Suprapubic skin (tissue), 4 donors: Measurements from ENCODE around the gene KCNT2.

Experiments used
- POLR2A ChIP-seq, 2 donors: fragments of 450-650 bp; IDR thresholded peaks; one replicate each; pipeline ENCODE4 v1.6.1; 2017; ENCODE audit warnings: antibody characterized with exemption in 2 of 2, mild to moderate bottlenecking in 2 of 2, moderate library complexity in 2 of 2
- POLR2AphosphoS5 ChIP-seq, 3 donors: sonication (generic); formaldehyde crosslinking; IDR thresholded peaks; one replicate each; pipeline ENCODE4 v1.6.1; 2017; ENCODE audit warnings: antibody characterized with exemption in 3 of 3
- TF ChIP-seq, protein P1 (sequence below), 2 donors: fragments of 200-600 bp in 1 of 2; fragments of 450-650 bp in 1 of 2; sonication (generic) in 1 of 2; IDR thresholded peaks; one replicate each; pipeline ENCODE4 v1.5.1; 2016 to 2019; ENCODE audit warnings: antibody characterized with exemption in 2 of 2, mild to moderate bottlenecking in 1 of 2, moderate library complexity in 1 of 2

DNA sequence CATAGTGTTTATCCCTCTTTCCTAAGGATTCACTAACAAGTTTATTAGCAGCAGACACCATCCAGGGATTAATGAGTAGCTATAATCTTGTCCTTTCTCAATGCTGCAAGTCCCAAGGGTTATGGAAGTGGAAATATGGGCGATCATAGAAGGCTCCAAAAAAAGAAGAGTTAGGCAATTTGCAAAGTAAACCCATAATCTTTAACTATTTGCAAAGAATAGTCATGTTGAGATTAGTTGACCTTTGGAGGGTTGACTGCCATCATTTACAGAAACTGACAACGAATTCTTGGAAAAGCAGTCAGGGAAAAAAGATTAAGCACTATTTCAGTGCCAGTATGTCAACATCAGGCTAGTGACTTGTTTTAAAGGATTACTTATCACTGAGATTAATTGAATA, 169.9 kb downstream of the KCNT2 start:
- TF ChIP-seq POLR2AphosphoS5 (IDR thresholded peaks at IDR 0.05) = no peak
- TF ChIP-seq, protein P1, sequence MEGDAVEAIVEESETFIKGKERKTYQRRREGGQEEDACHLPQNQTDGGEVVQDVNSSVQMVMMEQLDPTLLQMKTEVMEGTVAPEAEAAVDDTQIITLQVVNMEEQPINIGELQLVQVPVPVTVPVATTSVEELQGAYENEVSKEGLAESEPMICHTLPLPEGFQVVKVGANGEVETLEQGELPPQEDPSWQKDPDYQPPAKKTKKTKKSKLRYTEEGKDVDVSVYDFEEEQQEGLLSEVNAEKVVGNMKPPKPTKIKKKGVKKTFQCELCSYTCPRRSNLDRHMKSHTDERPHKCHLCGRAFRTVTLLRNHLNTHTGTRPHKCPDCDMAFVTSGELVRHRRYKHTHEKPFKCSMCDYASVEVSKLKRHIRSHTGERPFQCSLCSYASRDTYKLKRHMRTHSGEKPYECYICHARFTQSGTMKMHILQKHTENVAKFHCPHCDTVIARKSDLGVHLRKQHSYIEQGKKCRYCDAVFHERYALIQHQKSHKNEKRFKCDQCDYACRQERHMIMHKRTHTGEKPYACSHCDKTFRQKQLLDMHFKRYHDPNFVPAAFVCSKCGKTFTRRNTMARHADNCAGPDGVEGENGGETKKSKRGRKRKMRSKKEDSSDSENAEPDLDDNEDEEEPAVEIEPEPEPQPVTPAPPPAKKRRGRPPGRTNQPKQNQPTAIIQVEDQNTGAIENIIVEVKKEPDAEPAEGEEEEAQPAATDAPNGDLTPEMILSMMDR (IDR thresholded peaks at IDR 0.05) = no peak
- TF ChIP-seq POLR2A (IDR thresholded peaks at IDR 0.05) = no peak
